ENCODE data around the gene SATB2.

SATB2 gene

GRCh38 chr2:199455210-199455544, 2.6 kb downstream of the SATB2 start:
- no peak for DNase-seq (ENCODE audit: extremely low read depth in 1 of 2, low read depth in 1 of 2)

- DNase-seq (ENCODE audit: extremely low read depth in 1 of 2, low read depth in 1 of 2): no peak
These were observed 4.8 kb downstream of the SATB2 start for GRCh38 chr2:199452991-199453379.

GRCh38 chr2:199452260-199452990, 5.3 kb downstream of the SATB2 start:
- DNase-seq (ENCODE audit: extremely low read depth in 1 of 2, low read depth in 1 of 2): no peak

- DNase-seq (ENCODE audit: extremely low read depth in 1 of 2, low read depth in 1 of 2): no peak
These were observed 7.8 kb downstream of the SATB2 start for GRCh38 chr2:199449956-199450355.

GRCh38 chr2:199449455-199449854, 8.3 kb downstream of the SATB2 start:
- no peak for DNase-seq (ENCODE audit: extremely low read depth in 1 of 2, low read depth in 1 of 2)

- no peak for DNase-seq (ENCODE audit: extremely low read depth in 1 of 2, low read depth in 1 of 2)
These were observed 10.7 kb downstream of the SATB2 start for GRCh38 chr2:199446996-199447576.

- DNase-seq (ENCODE audit: extremely low read depth in 1 of 2, low read depth in 1 of 2): no peak
These were observed 13.0 kb downstream of the SATB2 start for GRCh38 chr2:199444749-199445148.

- DNase-seq (ENCODE audit: extremely low read depth in 1 of 2, low read depth in 1 of 2): no peak
These were observed 14.1 kb downstream of the SATB2 start for GRCh38 chr2:199443589-199444130.

- DNase-seq (ENCODE audit: extremely low read depth in 1 of 2, low read depth in 1 of 2): no peak
These were observed 15.6 kb downstream of the SATB2 start for GRCh38 chr2:199442173-199442572.

- DNase-seq (ENCODE audit: extremely low read depth in 1 of 2, low read depth in 1 of 2): no peak
These were observed 16.0 kb downstream of the SATB2 start for GRCh38 chr2:199441759-199442158.

GRCh38 chr2:199440118-199440517, 17.6 kb downstream of the SATB2 start:
- DNase-seq (ENCODE audit: extremely low read depth in 1 of 2, low read depth in 1 of 2): no peak

GRCh38 chr2:199439542-199439941, 18.2 kb downstream of the SATB2 start:
- no peak for DNase-seq (ENCODE audit: extremely low read depth in 1 of 2, low read depth in 1 of 2)

- no peak for DNase-seq (ENCODE audit: extremely low read depth in 1 of 2, low read depth in 1 of 2)
These were observed 18.7 kb downstream of the SATB2 start for GRCh38 chr2:199439066-199439465.

GRCh38 chr2:199434555-199434954, 23.2 kb downstream of the SATB2 start:
- DNase-seq (ENCODE audit: extremely low read depth in 1 of 2, low read depth in 1 of 2): no peak

- no peak for DNase-seq (ENCODE audit: extremely low read depth in 1 of 2, low read depth in 1 of 2)
These were observed 24.4 kb downstream of the SATB2 start for GRCh38 chr2:199433204-199433832.

GRCh38 chr2:199431746-199432213, 26.0 kb downstream of the SATB2 start:
- DNase-seq (ENCODE audit: extremely low read depth in 1 of 2, low read depth in 1 of 2): no peak

GRCh38 chr2:199430214-199430613, 27.5 kb downstream of the SATB2 start:
- no peak for DNase-seq (ENCODE audit: extremely low read depth in 1 of 2, low read depth in 1 of 2)

- DNase-seq (ENCODE audit: extremely low read depth in 1 of 2, low read depth in 1 of 2): no peak
These were observed 29.4 kb downstream of the SATB2 start for GRCh38 chr2:199428291-199428690.

- DNase-seq (ENCODE audit: extremely low read depth in 1 of 2, low read depth in 1 of 2): no peak
These were observed 33.6 kb downstream of the SATB2 start for GRCh38 chr2:199424160-199424559.

- no peak for DNase-seq (ENCODE audit: extremely low read depth in 1 of 2, low read depth in 1 of 2)
These were observed 38.3 kb downstream of the SATB2 start for GRCh38 chr2:199419428-199419827.

GRCh38 chr2:199414465-199414864, 43.3 kb downstream of the SATB2 start:
- no peak for DNase-seq (ENCODE audit: extremely low read depth in 1 of 2, low read depth in 1 of 2)

GRCh38 chr2:199414001-199414400, 43.7 kb downstream of the SATB2 start:
- no peak for DNase-seq (ENCODE audit: extremely low read depth in 1 of 2, low read depth in 1 of 2)

Measured in stimulated activated CD8-positive, alpha-beta memory T cell treated with anti-CD3 and anti-CD28 coated beads, Interleukin-7, amount 100 ng/mL, for 48 hours (primary cell).